ENCODE data around the gene SERTAD1.
"Not testable (repeated sequence)": the region's sequence is repeated elsewhere in the genome, so short reads cannot be mapped to it uniquely, and the experiment has no call there.

Gene SERTAD1

DNA sequence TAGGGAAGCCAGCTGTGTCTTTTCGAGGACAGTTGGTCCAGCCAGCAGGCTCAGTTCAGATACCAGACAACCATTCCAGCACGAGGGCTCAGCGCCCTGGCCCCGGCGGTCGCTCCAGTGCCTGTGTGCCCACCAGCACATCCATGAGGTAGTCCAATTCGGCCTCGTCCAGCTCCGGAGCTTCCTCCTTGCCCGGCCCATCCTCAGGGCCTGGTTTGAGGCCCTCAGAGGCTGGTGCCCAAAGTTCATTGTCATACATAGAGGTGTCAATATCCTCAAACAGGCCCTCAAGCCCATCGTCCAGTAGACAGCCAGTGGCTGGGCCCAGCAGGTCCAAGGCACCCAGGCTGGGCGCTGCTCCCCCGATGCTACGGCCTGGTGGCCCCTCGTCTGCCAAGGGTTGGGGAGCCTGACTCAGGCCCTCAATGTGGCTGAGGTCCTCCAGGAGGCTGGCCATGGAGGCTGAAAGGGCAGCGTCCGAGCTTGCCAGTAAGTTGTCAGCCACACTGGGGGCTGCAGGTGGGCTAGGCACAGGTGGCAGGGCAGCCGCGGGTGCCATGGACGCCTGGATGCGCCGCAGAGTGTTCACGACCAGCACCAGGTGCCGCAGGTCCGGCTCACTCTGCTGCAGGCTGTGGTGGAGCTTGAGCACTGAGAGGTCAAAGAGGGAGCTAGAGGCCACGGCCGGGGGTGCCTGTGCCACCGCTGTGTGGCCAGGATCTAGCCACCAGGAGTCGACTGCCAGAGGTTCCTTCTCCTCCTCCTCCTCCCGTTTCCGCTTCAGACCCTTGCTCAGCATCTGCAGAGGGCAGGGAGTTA, 2.8 kb downstream of the SERTAD1 start:
- DNase-seq, result no peak

DNA sequence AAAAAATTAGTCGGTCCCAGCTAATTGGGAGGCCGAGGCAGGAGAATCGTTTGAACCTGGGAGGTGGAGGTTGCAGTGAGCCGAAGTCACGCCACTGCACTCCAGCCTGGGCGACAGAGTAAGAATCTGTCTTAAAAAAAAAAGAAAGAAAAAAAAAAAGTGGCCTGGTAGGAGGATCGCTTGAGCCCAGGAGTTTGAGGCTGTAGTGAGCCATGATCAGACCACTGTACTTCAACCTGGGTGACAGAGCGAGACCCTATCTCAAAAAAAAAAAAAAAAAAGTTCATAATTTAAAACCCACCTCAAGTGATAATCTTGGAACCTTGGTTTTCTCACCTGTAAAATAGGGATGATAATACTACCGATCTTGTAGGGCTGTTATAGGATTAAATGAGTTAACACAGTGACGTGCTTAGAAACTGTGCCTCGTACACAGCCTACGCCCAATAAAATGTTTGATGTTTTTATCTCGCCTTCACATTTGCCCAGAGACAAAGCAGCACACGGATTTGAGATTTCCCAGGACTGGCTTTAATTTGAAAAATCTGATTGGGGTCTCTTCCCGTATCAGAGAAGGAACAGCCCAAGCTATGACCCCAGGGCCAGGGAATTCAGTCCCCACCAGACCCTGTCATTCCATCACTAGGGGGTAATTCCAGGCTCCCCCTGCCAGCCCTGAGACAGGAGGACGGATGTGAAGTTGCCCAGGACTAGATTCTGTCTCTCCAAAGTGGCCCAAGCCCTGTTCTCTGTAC, 3.6 kb downstream of the SERTAD1 start:
- no peak for DNase-seq

DNA sequence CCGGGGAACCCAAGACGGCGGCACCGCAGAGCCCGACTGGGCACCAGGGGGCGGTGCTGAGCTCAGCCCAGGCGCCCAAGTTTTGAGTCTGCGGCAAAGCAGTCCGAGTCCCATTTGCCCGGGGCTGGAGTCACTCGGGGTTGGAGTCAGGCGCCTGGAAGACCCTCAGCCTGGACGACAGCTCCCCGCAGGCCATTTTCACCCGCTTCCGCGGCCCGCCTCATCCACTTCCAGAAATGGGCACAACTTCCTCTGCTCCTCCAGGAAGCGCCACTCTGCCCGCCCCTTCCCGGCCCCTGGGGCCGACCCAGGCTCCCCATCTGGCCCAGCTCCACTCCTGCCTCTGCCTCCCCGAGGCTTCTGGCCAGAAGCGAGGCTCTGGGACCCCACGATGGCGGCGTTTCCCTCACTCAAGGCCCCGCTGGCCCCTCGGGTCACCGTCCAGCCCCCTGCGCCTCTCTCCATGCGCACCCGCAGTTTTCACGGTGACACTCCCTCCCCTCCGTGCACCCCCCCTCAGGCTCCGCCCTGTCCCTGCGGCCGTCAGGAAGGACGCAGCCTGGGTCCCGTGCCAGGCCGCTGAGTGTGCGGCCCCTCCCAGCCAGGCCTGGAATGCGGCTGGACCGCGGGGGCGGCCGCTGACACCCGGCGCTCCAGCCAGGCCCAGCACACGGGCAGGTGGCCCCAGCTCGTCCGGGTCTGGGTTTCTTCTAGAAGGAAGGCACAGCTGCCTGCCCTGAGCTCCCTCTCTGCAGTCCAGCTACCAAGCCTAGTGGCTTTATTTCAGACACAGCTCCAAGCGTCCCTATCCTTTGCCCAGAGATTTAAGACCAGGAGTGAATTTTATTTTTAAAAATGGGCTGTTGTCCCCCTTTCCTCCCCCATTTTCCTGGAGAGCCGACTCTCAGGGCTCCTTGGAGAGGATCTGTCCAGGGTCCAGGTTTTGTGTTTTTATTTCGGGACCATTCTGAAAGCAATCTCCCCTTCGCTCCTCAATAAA, 4.7 kb downstream of the SERTAD1 start:
- DNase-seq, result peak; percentile 59 to 97 (median 85)

DNA sequence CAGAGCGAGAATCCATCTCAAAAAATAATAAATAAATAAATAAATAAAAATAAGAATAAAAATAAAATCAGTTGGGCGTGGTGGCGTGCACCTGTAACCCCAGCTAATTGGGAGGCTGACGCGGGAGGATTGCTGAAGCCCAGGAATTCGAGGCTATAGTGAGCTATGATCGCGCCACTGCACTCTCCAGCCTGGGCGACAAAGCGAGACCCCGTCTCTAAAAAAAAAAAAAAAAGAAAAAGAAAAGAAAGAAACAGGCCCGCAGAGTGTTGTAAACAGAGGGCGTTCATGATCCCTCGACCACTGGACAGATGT, 5.4 kb downstream of the SERTAD1 start:
- no peak for DNase-seq

DNA sequence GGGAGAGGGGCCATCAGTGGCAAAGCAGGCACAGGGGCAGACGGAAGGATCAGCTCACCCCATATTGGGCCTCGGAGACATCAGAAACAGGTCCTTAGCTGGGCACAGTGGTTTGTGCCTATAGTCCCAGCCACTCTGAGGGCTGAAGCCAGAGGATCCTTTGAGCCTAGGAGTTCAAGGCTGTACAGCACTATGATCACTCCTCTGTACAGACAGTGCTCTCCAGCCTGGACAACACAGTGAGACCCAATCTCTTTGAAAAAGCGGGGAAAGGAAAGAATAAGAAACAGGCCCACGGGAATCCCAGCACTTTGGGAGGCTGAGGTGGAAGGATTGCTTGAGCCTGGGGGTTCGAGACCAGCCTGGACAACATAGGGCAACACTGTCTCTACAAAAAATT, 6.0 kb downstream of the SERTAD1 start:
- no peak for DNase-seq

DNA sequence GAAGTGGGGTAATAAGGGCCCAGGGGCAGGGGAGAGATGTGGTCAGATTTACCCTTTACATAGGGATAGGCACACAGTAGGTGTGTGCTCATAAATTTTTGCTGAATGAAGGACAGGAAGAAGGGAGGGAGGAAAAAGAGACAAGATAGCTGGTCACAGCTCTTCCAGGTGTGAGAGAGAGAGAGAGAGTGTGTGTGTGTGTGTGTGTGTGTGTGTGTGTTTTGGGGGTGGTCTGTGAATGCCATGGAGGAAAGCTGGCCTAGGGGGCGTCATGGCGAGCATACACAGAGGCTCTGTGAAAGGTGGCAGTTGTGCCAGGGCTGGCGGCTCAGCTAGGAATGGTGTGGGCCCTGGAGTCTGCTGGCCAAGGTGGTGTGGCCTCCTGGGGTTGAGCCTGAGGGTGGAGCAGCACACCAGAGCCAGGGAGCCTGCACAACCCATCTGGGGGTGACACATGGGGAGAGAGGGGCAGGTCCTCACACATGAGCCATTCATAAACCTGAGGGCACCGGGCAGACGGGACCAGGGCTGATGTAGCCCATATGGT, 6.7 kb downstream of the SERTAD1 start:
- no peak for DNase-seq

DNA sequence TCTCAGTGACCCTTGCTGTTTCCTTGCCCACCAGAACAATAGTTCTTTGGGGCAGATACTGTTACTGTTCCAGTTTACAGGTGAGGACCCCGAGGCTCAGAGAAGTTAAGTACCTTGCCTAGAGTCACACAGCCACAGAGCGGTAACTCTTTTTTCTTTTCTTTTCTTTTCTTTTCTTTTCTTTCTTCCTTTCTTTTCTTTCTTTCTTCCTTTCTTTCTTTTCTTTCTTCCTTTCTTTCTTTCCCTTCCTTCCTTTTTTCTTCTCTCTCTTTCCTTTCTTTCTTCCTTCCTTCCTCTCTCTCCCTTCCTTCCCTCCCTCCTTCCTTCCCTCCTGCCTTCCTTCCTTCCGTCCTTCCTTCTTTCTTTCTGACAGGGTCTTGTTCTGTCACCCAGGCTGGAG, 7.8 kb downstream of the SERTAD1 start:
- DNase-seq, result no peak

DNA sequence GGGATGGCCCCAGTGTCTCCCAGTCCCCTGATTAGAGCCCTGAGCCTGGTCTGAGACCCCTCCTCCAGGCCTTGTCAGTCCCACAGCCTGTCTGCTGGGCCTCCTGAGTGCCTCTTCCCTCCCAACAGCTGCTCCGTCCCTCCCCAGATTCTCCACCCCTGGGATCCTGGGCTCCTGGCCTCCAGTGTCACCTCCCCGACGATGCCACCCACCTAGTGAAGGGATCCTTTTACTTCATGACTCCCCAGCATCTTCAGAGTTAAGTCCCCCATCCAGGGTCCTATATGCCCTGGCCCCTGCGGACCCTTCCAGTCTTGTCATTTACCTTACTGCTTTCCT, 8.2 kb downstream of the SERTAD1 start:
- DNase-seq, result no peak

DNA sequence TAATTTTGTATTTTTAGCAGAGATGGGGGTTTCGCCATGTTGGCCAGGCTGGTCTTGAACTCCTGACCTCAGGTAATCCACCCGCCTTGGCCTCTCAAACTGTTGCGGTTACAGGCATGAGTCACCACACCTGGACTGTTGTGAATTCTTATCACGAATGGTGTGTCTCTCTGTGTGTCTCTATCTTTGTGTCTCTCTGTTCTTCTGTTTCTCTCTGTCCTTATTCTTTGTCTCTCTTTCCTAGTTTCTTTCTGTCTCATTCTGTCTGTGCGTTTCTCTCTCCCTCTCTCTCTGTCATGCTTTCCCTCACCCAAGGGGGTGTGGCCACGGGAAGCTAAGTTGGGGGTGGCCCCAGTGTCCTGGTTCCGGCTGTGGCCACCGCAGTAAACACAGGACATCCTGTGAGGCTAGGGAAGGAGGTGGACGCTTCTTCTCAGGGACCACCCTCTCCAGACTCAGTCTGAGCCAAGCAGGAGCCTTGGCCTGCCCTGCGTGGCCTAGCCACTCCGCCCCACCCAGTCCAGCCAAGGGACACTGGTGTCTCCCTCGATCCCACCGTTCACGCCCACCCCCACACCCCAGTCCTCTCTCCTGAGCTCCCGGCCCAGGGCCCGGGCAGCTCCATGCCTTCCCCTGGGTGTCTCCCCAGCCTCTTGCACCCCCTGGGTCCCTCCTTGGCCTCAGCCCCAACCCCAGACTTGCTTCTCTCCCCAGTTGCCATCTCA, 8.7 kb downstream of the SERTAD1 start:
- no peak for DNase-seq

DNA sequence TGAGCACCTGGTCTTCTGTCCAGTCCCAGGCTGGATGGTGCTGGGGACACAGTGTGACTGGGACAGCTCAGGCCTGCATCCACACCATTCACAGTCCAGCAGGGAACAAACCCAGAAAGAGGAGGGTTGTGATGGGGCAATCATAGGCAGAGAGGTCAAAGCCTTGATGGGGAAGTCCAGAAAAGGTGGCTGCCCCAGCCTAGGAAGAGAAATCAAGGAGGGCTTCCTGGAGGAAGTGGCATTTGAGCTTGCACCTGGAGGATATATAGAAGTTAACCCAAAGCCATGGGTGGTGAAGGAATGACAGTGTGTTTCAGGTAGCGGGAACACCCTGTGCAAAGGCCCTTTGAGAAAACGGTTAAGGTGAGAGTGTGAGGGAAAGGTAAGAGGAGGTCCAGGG, 10.0 kb downstream of the SERTAD1 start:
- no peak for DNase-seq

DNA sequence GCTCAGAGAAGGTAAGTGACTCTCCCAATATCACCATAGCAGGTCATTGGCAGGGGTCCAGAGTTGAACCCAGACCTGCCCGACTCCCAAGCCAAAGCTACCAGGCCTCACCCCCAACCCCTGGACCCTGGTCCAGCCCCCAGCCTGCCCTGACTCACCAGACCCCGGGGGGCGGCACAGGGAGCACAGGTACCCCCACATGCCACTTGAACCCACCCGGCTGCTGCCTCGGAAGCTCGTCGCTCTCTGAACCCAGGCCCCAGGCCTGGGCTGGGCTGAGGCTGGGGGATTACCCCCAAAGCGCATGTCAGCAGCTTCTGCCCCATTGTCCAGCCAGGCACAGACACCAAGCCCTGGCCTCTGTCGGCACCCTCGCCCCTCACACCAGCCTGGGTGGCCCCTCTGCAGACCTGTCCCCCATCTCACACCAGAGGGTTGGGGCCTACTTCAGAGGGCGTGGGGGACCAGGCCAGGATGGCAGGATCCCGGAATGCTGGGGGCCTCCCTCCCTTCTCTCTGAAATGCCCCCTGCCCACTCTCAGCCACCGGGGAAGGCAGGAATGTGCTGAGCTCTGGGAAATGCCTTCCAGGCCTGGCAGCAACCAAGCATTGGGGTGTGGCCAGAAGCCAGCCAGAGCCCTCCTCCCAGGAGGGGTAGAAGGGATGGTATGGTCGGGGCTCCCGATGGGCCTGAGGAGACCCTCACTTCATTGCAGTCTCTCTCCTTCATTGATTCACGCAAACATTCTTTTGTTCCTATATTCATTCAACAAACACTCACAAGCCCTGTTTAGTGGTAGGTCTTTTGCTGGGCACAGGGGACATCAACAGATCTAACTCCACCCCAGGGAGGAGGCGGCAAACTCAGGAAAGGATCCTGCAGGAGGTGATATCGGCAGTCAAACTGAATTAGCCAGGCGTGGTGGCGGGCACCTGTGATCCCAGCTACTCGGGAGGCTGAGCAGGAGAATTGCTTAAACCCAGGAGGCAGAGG, 11.0 kb downstream of the SERTAD1 start:
- DNase-seq, result no peak

DNA sequence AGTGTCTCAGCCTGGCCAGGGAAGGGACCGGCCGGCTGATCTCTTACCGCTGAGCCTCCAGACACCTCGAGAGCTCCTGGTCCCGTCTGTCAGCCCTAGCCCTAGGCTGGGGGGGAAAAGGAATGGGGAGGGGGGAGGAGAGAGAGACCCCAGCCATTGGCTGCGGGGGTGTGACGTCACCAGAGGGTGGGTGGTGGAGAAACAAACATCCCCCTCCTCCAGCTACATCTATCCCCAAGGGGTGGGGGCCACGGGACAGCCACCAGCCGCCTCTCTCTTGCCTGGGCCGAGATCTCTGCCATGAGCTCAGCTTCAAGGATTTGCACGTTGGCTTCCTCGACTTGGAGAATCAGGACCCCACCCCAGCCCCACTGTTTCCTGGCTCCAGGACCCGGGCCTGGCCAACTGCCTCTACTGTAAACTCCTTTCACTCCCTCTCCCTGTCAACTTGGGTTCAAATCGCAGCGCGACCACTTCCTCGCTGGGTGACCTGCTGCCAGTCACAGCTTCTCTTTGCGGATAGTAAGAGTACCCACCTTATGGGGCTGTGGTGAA, 12.4 kb downstream of the SERTAD1 start, which contains the start of gene PRX:
PRX (minus strand) TSS at position 88 of the 555 bp plus-strand sequence. CDS start 5,446 bp downstream, outside the sequence.
- no peak for DNase-seq

DNA sequence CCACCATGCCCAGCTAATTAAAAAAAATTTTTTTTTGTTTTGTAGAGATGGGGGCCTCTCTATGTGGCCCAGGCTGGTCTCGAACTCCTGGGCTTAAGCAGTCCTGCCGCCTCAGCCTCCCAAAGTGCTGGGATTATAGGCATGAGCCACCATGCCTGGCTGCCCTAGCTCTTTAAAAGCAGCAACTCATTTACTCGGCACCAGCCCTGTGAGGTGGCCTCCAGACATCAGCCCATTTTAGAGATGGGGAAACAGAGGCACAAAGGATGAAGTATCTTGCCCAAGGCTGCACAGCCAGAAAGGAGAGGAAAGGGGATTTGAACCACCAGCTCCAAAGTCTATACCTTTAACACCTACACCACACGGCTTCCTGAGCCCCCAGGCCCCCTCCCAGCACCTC, 12.9 kb downstream of the SERTAD1 start:
- DNase-seq, result no peak

DNA sequence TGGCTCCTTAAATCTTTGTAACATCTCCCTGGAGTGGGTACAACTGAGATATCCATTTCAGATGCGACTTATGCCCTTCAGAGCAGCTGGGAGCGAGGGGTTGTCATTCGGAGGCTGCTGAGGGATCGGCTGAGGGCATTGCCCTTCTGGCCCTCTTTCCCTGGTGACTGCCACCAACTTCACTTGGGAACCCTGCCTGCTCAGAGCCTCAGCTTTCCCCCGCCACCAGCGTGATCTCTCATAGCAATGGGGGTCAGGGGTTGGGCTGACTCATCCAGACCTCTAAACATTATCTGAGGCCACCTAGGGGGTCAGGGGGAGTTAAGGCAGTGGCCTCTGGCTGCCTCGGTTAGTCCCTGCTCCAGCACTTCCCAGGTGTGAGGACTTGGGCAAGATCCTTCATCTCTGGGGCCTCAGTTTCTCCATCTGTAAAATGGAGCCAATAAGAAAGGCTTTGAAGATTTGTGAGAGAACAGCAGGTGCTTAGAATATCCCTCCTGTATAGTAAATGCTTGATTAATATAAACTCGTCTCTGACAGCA, 13.8 kb downstream of the SERTAD1 start:
- no peak for DNase-seq

DNA sequence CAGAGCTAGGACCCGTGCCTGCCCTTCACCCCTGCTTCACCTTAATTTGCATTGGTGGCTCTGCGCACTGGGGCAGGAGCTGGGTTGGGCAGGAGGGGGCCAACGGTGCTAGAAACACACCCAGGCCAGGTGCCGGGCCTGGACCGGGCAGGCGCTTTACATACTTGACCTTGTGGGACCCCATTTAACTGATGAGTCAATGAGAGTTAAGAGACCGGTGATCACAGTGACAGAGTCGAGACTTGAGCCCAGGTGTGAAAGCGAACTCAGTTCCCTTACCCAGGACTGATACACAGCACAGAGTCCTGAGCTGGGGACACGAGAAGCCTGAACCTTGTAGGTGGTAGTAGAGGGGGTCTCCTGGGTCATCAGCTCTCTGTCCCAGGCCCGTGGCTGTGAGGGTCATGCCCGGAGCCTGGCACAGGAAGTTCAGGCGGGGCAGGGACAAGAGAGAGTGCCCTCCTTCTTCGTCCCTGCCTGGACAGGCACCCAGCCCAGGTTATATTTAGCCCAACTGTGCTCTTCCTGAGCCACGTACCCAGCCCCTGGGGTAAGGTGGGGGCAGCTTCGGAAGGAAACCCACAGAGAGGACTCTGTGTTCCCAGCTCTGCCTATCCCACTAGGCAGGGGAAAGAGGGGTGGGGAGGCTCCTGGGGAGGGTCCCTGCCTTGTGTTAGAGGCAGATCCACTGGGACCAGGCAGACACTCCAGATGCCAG, 14.5 kb downstream of the SERTAD1 start:
- DNase-seq, result no peak

DNA sequence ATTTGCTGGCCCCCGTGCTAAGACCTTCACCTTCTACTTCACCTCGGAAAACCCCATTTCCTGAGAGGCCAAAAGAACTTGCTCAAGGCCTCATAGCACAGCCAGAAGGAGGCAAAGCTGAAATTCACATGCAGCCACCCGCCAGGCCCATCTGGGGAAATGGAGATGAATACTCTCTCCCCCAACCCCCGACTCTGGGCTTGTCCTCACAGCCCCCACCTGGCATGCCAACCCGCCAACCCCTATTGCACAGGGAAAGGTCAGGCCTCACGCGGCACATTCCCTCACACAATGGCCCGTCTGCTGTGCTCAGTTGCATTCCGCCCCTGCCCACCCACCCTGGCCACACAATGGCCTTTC, 15.8 kb downstream of the SERTAD1 start:
- no peak for DNase-seq

DNA sequence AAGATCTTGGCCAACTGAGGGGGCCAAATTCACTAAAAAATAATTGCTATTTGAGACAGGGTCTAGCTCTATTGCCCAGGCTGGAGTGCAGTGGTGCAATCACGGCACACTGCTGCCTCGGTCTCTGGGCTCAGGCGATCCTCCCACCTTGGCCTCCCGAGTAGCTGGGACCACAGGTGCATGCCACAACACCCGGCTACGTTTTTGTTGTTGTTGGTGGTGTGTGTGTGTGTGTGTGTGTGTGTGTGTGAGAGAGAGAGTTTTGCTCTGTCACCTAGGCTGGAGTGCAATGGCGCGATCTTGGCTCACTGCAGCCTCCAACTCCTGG, 17.2 kb downstream of the SERTAD1 start:
- DNase-seq, result not testable (repeated sequence)
